NCI-H1694 treated with DMSO at 0.1 percent for 48 hours (cell line): ENCODE results near the gene HIVEP3.

Source experiments
- DNase-seq: peaks from one replicate; lab custom pipeline; 2025; lab: John Stamatoyannopoulos, UW

HIVEP3 gene

GRCh38 chr1:41613689-41614574 lies 304.8 kb downstream of the HIVEP3 start:
- no peak for DNase-seq

- DNase-seq = no peak
These were observed 305.8 kb downstream of the HIVEP3 start for GRCh38 chr1:41612953-41613352.

GRCh38 chr1:41611932-41612450 lies 306.7 kb downstream of the HIVEP3 start:
- DNase-seq = no peak

GRCh38 chr1:41611068-41611931 lies 307.4 kb downstream of the HIVEP3 start:
- DNase-seq = no peak

GRCh38 chr1:41610361-41610760 lies 308.4 kb downstream of the HIVEP3 start:
- DNase-seq = no peak

- no peak for DNase-seq
These were observed 309.4 kb downstream of the HIVEP3 start for GRCh38 chr1:41609166-41609883.

GRCh38 chr1:41608211-41608610 lies 310.5 kb downstream of the HIVEP3 start:
- no peak for DNase-seq

GRCh38 chr1:41607808-41608207 lies 310.9 kb downstream of the HIVEP3 start:
- DNase-seq = no peak

- no peak for DNase-seq
These were observed 318.8 kb downstream of the HIVEP3 start for GRCh38 chr1:41599912-41600311.

GRCh38 chr1:41598325-41598724 lies 320.4 kb downstream of the HIVEP3 start:
- DNase-seq = no peak

GRCh38 chr1:41592451-41593125 lies 326.1 kb downstream of the HIVEP3 start:
- no peak for DNase-seq

GRCh38 chr1:41591891-41592290 lies 326.8 kb downstream of the HIVEP3 start:
- no peak for DNase-seq

GRCh38 chr1:41590331-41590730 lies 328.4 kb downstream of the HIVEP3 start:
- no peak for DNase-seq

GRCh38 chr1:41589395-41589794 lies 329.3 kb downstream of the HIVEP3 start:
- no peak for DNase-seq

GRCh38 chr1:41588334-41588875 lies 330.3 kb downstream of the HIVEP3 start:
- no peak for DNase-seq

GRCh38 chr1:41587791-41588190 lies 330.9 kb downstream of the HIVEP3 start:
- DNase-seq = no peak

GRCh38 chr1:41586230-41586629 lies 332.5 kb downstream of the HIVEP3 start:
- no peak for DNase-seq

- DNase-seq = no peak
These were observed 334.8 kb downstream of the HIVEP3 start for GRCh38 chr1:41583658-41584547.

- DNase-seq = no peak
These were observed 335.7 kb downstream of the HIVEP3 start for GRCh38 chr1:41582851-41583657.
